ENCODE measurements around the gene OR2AE1.

The OR2AE1 gene, protein sequence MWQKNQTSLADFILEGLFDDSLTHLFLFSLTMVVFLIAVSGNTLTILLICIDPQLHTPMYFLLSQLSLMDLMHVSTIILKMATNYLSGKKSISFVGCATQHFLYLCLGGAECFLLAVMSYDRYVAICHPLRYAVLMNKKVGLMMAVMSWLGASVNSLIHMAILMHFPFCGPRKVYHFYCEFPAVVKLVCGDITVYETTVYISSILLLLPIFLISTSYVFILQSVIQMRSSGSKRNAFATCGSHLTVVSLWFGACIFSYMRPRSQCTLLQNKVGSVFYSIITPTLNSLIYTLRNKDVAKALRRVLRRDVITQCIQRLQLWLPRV

GRCh38 chr7:99876933-99877332, at the start of gene OR2AE1:
Gene OR2AE1, minus strand, starts transcription at chr7:99877033. Its CDS starts 0 bp downstream, at chr7:99877033.
- no peaks in the 10 kb centered on the region for H3K9me2 ChIP-seq (replicated peaks; ENCODE audit: insufficient read depth, low read length)
- no peaks in the 10 kb centered on the region for H3K27me3 ChIP-seq (ENCODE audit: low read length)
- H3K4me3 ChIP-seq (ENCODE audit: insufficient read depth, low read length, poor library complexity, severe bottlenecking) = no peak within 1 kb of the TSS
- no peak within 1 kb of the TSS for H2AFZ ChIP-seq (ENCODE audit: low read depth, low read length, severe bottlenecking)
- no peaks in the 10 kb centered on the region for H4K20me1 ChIP-seq (ENCODE audit: low read depth, low read length)
- no peaks in the 10 kb centered on the region for H3K36me3 ChIP-seq (ENCODE audit: low read length)
- H3K27ac ChIP-seq (ENCODE audit: low read depth, low read length) = no peak within 1 kb of the TSS
- no peak within 1 kb of the TSS for H3K9ac ChIP-seq (ENCODE audit: low read length)
- no peaks in the 10 kb centered on the region for H3F3A ChIP-seq (ENCODE audit: insufficient read depth)
- no peaks in the 10 kb centered on the region for H3K9me3 ChIP-seq (ENCODE audit: insufficient read depth, low read length)
- H3K79me2 ChIP-seq (ENCODE audit: insufficient read depth, low read length) = no peaks in the 10 kb centered on the region
- no peak for TF ChIP-seq EZH2phosphoT487 (conservative IDR thresholded peaks at IDR 0.05; ENCODE audit: low read length)
- TF ChIP-seq CTCF (IDR thresholded peaks at IDR 0.05; ENCODE audit: insufficient read depth, low read length, poor library complexity, severe bottlenecking) = no peak
- no peak within 1 kb of the TSS for H3K4me2 ChIP-seq (ENCODE audit: low read depth, low read length, poor library complexity, severe bottlenecking)

DNA sequence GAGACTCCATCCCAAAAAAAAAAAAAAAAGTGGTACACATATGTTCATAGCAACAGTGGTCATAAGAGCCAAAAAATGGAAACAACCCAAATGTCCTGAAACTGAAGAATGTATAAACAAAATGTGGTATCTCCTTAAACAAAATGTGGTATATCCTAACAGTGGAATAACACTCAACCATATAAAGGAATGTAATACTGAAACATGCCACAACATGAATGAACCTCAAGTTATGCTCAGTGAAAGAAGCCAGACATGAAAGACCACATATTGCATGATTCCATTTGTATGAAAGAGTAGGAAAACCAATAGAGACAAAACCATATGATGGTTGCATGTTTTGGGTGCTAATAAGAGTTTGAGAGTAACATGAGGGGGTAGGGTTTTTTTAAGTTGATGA, 49.5 kb upstream of the OR2AE1 start:
- Histone ChIP-seq H4K20me1 (ENCODE audit: low read depth, low read length) (no peaks in the 10 kb centered on the region), H3K9me3 (ENCODE audit: insufficient read depth, low read length) (no peaks in the 10 kb centered on the region), H3K79me2 (ENCODE audit: insufficient read depth, low read length) (no peaks in the 10 kb centered on the region), H3F3A (ENCODE audit: insufficient read depth) (peaks cover 5% of the 10 kb centered on the region; the same call in 1 of the 2 replicates), H3K27me3 (ENCODE audit: low read length) (no peaks in the 10 kb centered on the region), H2AFZ (ENCODE audit: low read depth, low read length, severe bottlenecking) (no peak overlapping the region), H3K9ac (ENCODE audit: low read length) (no peak overlapping the region), H3K4me2 (ENCODE audit: low read depth, low read length, poor library complexity, severe bottlenecking) (no peak overlapping the region), H3K4me3 (ENCODE audit: insufficient read depth, low read length, poor library complexity, severe bottlenecking) (no peak overlapping the region), H3K36me3 (ENCODE audit: low read length) (no peaks in the 10 kb centered on the region), H3K27ac (ENCODE audit: low read depth, low read length) (no peak overlapping the region), H3K9me2 (replicated peaks; ENCODE audit: insufficient read depth, low read length) (no peaks in the 10 kb centered on the region)
- TF ChIP-seq CTCF (IDR thresholded peaks at IDR 0.05; ENCODE audit: insufficient read depth, low read length, poor library complexity, severe bottlenecking) (no peak), EZH2phosphoT487 (conservative IDR thresholded peaks at IDR 0.05; ENCODE audit: low read length) (no peak)

- TF ChIP-seq EZH2phosphoT487 (conservative IDR thresholded peaks at IDR 0.05; ENCODE audit: low read length) (no peak), CTCF (IDR thresholded peaks at IDR 0.05; ENCODE audit: insufficient read depth, low read length, poor library complexity, severe bottlenecking) (no peak)
- Histone ChIP-seq H4K20me1 (ENCODE audit: low read depth, low read length) (no peaks in the 10 kb centered on the region), H3K27ac (ENCODE audit: low read depth, low read length) (no peak overlapping the region), H3K9me2 (replicated peaks; ENCODE audit: insufficient read depth, low read length) (no peaks in the 10 kb centered on the region), H3K4me3 (ENCODE audit: insufficient read depth, low read length, poor library complexity, severe bottlenecking) (no peak overlapping the region), H3F3A (ENCODE audit: insufficient read depth) (peaks cover 10% of the 10 kb centered on the region; the same call in 1 of the 2 replicates), H3K79me2 (ENCODE audit: insufficient read depth, low read length) (peaks cover 19% of the 10 kb centered on the region), H2AFZ (ENCODE audit: low read depth, low read length, severe bottlenecking) (no peak overlapping the region), H3K27me3 (ENCODE audit: low read length) (no peaks in the 10 kb centered on the region), H3K9me3 (ENCODE audit: insufficient read depth, low read length) (no peaks in the 10 kb centered on the region), H3K4me2 (ENCODE audit: low read depth, low read length, poor library complexity, severe bottlenecking) (no peak overlapping the region), H3K36me3 (ENCODE audit: low read length) (no peaks in the 10 kb centered on the region), H3K9ac (ENCODE audit: low read length) (no peak overlapping the region)
Measured at GRCh38 chr7:99923200-99923599, 46.4 kb upstream of the OR2AE1 start.
